H9 (cell line): ENCODE data around the gene ADIRF. TPM values are rescaled to one million over a fixed set of nuclear protein-coding genes. Genes with fewer than 3 reads are reported as not detected.

Source experiments
- DNase-seq: peaks from one replicate; pipeline ENCODE4 v3.0.0-alpha.2; 2017
- H2AFZ ChIP-seq: one replicate; pipeline ENCODE4 v1.6.1; 2013; ENCODE audit warnings: mild to moderate bottlenecking, low read length, control low read depth, moderate library complexity
- H2AK5ac ChIP-seq: 2 replicates; pipeline ENCODE4 v1.6.1; 2013; ENCODE audit warnings: low read length, control low read depth, mixed read lengths; ENCODE audit not compliant: insufficient read length
- H2BK120ac ChIP-seq: one replicate; pipeline ENCODE4 v1.6.1; 2013; ENCODE audit warnings: low read depth, mild to moderate bottlenecking, low read length, control low read depth, inconsistent platforms; ENCODE audit not compliant: poor library complexity, severe bottlenecking
- H2BK12ac ChIP-seq: 2 replicates; pipeline ENCODE4 v1.6.1; 2013; ENCODE audit warnings: low read length, control low read depth, mixed read lengths, low read depth; ENCODE audit not compliant: insufficient read length
- H2BK15ac ChIP-seq: 2 replicates; pipeline ENCODE4 v1.6.1; 2013; ENCODE audit warnings: low read depth, low read length, control low read depth
- H2BK20ac ChIP-seq: one replicate; pipeline ENCODE4 v1.6.1; 2013; ENCODE audit warnings: low read depth, mild to moderate bottlenecking, low read length, control low read depth, inconsistent platforms; ENCODE audit not compliant: poor library complexity, severe bottlenecking
- H2BK5ac ChIP-seq: 2 replicates; pipeline ENCODE4 v1.6.1; 2013; ENCODE audit warnings: low read length, control low read depth, mixed read lengths; ENCODE audit not compliant: insufficient read length
- H3K14ac ChIP-seq: 2 replicates; pipeline ENCODE4 v1.6.1; 2013; ENCODE audit warnings: low read length, control low read depth; ENCODE audit not compliant: insufficient read depth
- H3K18ac ChIP-seq: 2 replicates; pipeline ENCODE4 v1.6.1; 2013; ENCODE audit warnings: low read depth, mild to moderate bottlenecking, mixed read lengths, low read length, control low read depth; ENCODE audit not compliant: insufficient read length
- H3K23ac ChIP-seq: 2 replicates; pipeline ENCODE4 v1.6.1; 2013; ENCODE audit warnings: low read length, control low read depth, mixed read lengths, low read depth; ENCODE audit not compliant: insufficient read length
- H3K23me2 ChIP-seq: 2 replicates; pipeline ENCODE4 v1.6.1; 2013; ENCODE audit warnings: low read depth, mild to moderate bottlenecking, mixed read lengths, low read length, control low read depth; ENCODE audit not compliant: insufficient read length, poor library complexity, severe bottlenecking
- H3K27ac ChIP-seq: 2 replicates; pipeline ENCODE4 v1.5.1; 2013; ENCODE audit warnings: low read length, control low read depth, mixed read lengths, low read depth; ENCODE audit not compliant: insufficient read length
- H3K27me3 ChIP-seq: 2 replicates; pipeline ENCODE4 v1.6.1; 2013; ENCODE audit warnings: low read length, control low read depth, inconsistent platforms; ENCODE audit not compliant: insufficient read depth
- H3K4ac ChIP-seq: 2 replicates; pipeline ENCODE4 v1.6.1; 2013; ENCODE audit warnings: low read depth, mild to moderate bottlenecking, control low read depth, inconsistent platforms, low read length, moderate library complexity
- H3K4me1 ChIP-seq: 2 replicates; pipeline ENCODE4 v1.6.1; 2013; ENCODE audit warnings: low read length, control low read depth, inconsistent platforms; ENCODE audit not compliant: insufficient read depth
- H3K4me2 ChIP-seq: 2 replicates; pipeline ENCODE4 v1.6.1; 2013; ENCODE audit warnings: low read length, control low read depth, mixed read lengths; ENCODE audit not compliant: insufficient read length, insufficient read depth
- H3K56ac ChIP-seq: 2 replicates; pipeline ENCODE4 v1.6.1; 2013; ENCODE audit warnings: low read depth, mild to moderate bottlenecking, mixed read lengths, low read length, control low read depth; ENCODE audit not compliant: insufficient read length
- H3K79me1 ChIP-seq: 2 replicates; pipeline ENCODE4 v1.6.1; 2013; ENCODE audit warnings: low read depth, mild to moderate bottlenecking, moderate library complexity, low read length, control low read depth, inconsistent platforms; ENCODE audit not compliant: insufficient read depth, poor library complexity, severe bottlenecking
- H3K79me2 ChIP-seq: 2 replicates; pipeline ENCODE4 v1.6.1; 2013; ENCODE audit warnings: low read length, control low read depth, inconsistent platforms; ENCODE audit not compliant: insufficient read depth
- H3K9ac ChIP-seq: 2 replicates; pipeline ENCODE4 v1.6.1; 2013; ENCODE audit warnings: low read length, control low read depth, mixed read lengths; ENCODE audit not compliant: insufficient read length; ENCODE audit errors: extremely low read depth
- H3K9me3 ChIP-seq: one replicate; pipeline ENCODE4 v1.6.1; 2013; ENCODE audit warnings: low read depth, low read length, inconsistent platforms; ENCODE audit not compliant: control insufficient read depth
- H3T11ph ChIP-seq: one replicate; pipeline ENCODE4 v1.6.1; 2013; ENCODE audit warnings: mild to moderate bottlenecking, low read length, control low read depth, inconsistent platforms
- H4K20me1 ChIP-seq: one replicate; pipeline ENCODE4 v1.6.1; 2013; ENCODE audit not compliant: control insufficient read depth, insufficient read length, insufficient read depth
- H4K5ac ChIP-seq: 2 replicates; pipeline ENCODE4 v1.6.1; 2013; ENCODE audit warnings: low read depth, mild to moderate bottlenecking, mixed read lengths, low read length, control low read depth; ENCODE audit not compliant: insufficient read length
- H4K8ac ChIP-seq: replicated peaks from 2 replicates; pipeline ENCODE4 v1.6.1; 2013; ENCODE audit warnings: low read length, control low read depth, mixed read lengths, low read depth; ENCODE audit not compliant: insufficient read length
- H4K91ac ChIP-seq: 2 replicates; pipeline ENCODE4 v1.6.1; 2013; ENCODE audit warnings: low read depth, mild to moderate bottlenecking, moderate library complexity, mixed read lengths, low read length, control low read depth; ENCODE audit not compliant: insufficient read length
- H3K27ac Mint-ChIP-seq, 3 experiments: 2 replicates in 2 of 3; 3 replicates in 1 of 3; pipeline ENCODE4 v1.8.0; 2020 to 2021; ENCODE audit warnings: mixed read lengths in 3 of 3, mild to moderate bottlenecking in 1 of 3, moderate library complexity in 1 of 3
- H3K27me3 Mint-ChIP-seq: 2 replicates; pipeline ENCODE4 v1.8.0; 2021; ENCODE audit warnings: low read depth, mild to moderate bottlenecking, moderate library complexity, mixed read lengths
- H3K36me3 Mint-ChIP-seq, 3 experiments: 2 replicates in 2 of 3; 3 replicates in 1 of 3; pipeline ENCODE4 v1.8.0; 2020 to 2021; ENCODE audit warnings: low read depth in 3 of 3, mixed read lengths in 3 of 3; ENCODE audit not compliant: insufficient read depth in 1 of 3
- H3K4me1 Mint-ChIP-seq, 2 experiments: 2 replicates each; pipeline ENCODE4 v1.8.0; 2020; ENCODE audit warnings: mixed read lengths in 2 of 2
- H3K4me3 Mint-ChIP-seq, 2 experiments: 2 replicates in 1 of 2; 3 replicates in 1 of 2; pipeline ENCODE4 v1.8.0; 2020 to 2021; ENCODE audit warnings: mild to moderate bottlenecking in 2 of 2, mixed read lengths in 2 of 2, moderate library complexity in 1 of 2
- H3K9me3 Mint-ChIP-seq, 2 experiments: 2 replicates in 1 of 2; 3 replicates in 1 of 2; pipeline ENCODE4 v1.8.0; 2020; ENCODE audit warnings: mild to moderate bottlenecking in 2 of 2, mixed read lengths in 2 of 2, moderate library complexity in 1 of 2
- WGBS: extraction: QIAGEN DNeasy Blood & Tissue Kit; methylation state at CpG from one replicate; pipeline ENCODE4 v1.1.7; 2013; ENCODE audit warnings: missing lambda C conversion rate, low lambda C conversion rate, mixed read lengths; ENCODE audit not compliant: insufficient read length; ENCODE audit errors: extremely low coverage; 5-methylcytosine and 5-hydroxymethylcytosine counted together
- total RNA-seq: library from RNA; stranded (reverse); gene quantifications from 2 replicates; pipeline ENCODE4 v1.2.1, GENCODE V29; 2021
- TF ChIP-seq, protein P1 (sequence below): fragments of 200-600 bp; sonication (generic); conservative IDR thresholded peaks from 3 replicates; pipeline ENCODE4 v1.8.0; 2021; ENCODE audit warnings: antibody characterized with exemption, mild to moderate bottlenecking

ADIRF gene
- total RNA-seq, 1 experiment from 2014 or later = not detected

DNA sequence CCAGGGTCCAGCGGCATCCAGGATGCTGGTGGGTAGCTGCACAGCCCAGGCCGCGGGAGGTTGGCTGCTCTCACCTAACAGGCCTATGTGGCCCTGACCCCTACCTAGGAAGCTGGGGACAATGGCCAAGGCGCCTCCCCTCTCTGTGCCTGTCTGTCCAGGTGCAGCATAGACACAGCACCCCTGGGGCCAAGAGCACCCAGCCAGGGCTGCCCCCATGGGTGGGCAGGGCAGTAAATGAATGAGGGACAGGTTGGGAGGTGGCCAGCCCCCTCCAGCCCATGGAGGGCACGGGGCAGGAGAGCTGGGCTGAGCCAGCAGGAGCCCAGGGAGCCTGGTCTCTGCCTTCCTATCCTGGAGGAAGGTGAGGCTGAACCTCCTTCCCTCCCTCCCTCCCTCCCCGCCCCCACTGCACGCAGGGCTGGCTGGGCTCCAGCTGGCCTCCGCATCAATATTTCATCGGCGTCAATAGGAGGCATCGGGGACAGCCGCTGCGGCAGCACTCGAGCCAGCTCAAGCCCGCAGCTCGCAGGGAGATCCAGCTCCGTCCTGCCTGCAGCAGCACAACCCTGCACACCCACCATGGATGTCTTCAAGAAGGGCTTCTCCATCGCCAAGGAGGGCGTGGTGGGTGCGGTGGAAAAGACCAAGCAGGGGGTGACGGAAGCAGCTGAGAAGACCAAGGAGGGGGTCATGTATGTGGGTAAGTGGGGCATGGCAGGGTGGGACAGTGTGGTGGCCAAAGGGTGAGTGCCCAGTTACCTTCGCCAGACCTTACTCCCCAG is 10.0 kb upstream of the ADIRF start, which contains the start of gene SNCG:
TSS of gene SNCG (plus strand) at position 484 of the 785 bp plus-strand sequence. CDS start at position 583, 99 bp downstream.
- Histone ChIP-seq H2BK12ac (no peak within 1 kb of the TSS), H4K8ac (no peak within 1 kb of the TSS), H2BK15ac (no peak within 1 kb of the TSS), H3K9ac (no peak within 1 kb of the TSS), H3K56ac (no peak within 1 kb of the TSS), H3K27ac (no peak within 1 kb of the TSS), H4K5ac (no peak within 1 kb of the TSS), H3K18ac (peak within 1 kb of the TSS; percentile 44), H3K27me3 (no peaks in the 10 kb centered on the region), H3K9me3 (no peaks in the 10 kb centered on the region), H2BK120ac (no peak within 1 kb of the TSS), H4K20me1 (no peaks in the 10 kb centered on the region), H3K14ac (peak within 1 kb of the TSS; percentile 54), H2BK5ac (no peak within 1 kb of the TSS), H3K79me1 (no peaks in the 10 kb centered on the region), H3K23me2 (no peaks in the 10 kb centered on the region), H2AK5ac (no peak within 1 kb of the TSS), H3K4me1 (peaks cover 11% of the 10 kb centered on the region; the same call in 1 of the 2 replicates), H2BK20ac (no peak within 1 kb of the TSS), H3T11ph (no peak within 1 kb of the TSS), H3K4ac (no peak within 1 kb of the TSS), H3K23ac (no peak within 1 kb of the TSS), H3K4me2 (no peak within 1 kb of the TSS), H4K91ac (no peak within 1 kb of the TSS), H2AFZ (no peak within 1 kb of the TSS), H3K79me2 (no peaks in the 10 kb centered on the region)
- Mint-ChIP-seq H3K36me3 (peaks cover 0 to 7% (median 2%) of the 10 kb centered on the region in 3 experiments; a peak in 3 of 7 replicates), H3K27me3 (no peaks in the 10 kb centered on the region; the same call in 1 of the 2 replicates), H3K9me3 (peaks cover 2 to 7% of the 10 kb centered on the region in 2 experiments), H3K4me3 (no peak within 1 kb of the TSS; a peak in 2 of 5 replicates), H3K27ac (peak within 1 kb of the TSS; percentile 64 to 89 (median 76); a peak in 4 of 7 replicates), H3K4me1 (peaks cover 48 to 55% of the 10 kb centered on the region in 2 experiments)
- DNase-seq = peak; percentile 48
- TF ChIP-seq, protein P1, sequence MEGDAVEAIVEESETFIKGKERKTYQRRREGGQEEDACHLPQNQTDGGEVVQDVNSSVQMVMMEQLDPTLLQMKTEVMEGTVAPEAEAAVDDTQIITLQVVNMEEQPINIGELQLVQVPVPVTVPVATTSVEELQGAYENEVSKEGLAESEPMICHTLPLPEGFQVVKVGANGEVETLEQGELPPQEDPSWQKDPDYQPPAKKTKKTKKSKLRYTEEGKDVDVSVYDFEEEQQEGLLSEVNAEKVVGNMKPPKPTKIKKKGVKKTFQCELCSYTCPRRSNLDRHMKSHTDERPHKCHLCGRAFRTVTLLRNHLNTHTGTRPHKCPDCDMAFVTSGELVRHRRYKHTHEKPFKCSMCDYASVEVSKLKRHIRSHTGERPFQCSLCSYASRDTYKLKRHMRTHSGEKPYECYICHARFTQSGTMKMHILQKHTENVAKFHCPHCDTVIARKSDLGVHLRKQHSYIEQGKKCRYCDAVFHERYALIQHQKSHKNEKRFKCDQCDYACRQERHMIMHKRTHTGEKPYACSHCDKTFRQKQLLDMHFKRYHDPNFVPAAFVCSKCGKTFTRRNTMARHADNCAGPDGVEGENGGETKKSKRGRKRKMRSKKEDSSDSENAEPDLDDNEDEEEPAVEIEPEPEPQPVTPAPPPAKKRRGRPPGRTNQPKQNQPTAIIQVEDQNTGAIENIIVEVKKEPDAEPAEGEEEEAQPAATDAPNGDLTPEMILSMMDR = no peak
- no CpG with 5 or more reads among the region's 22 CpGs for WGBS
